ENCODE results near the gene TMEM222.

GRCh38 chr1:27307874-27308598, 13.9 kb upstream of the TMEM222 start:
- TF ChIP-seq CTCF (IDR thresholded peaks at IDR 0.05; ENCODE audit: low read length) (no peak), EZH2phosphoT487 (IDR thresholded peaks at IDR 0.05; ENCODE audit: low read length) (no peak)

All from MM.1S (cell line).